Ectodermal cell (in vitro differentiated cells): ENCODE measurements around the gene SIGLEC12.

Experiments
- H3K27ac ChIP-seq: 2 replicates; pipeline ENCODE4 v1.7.0; 2013; ENCODE audit warnings: mild to moderate bottlenecking, low read depth, low read length; ENCODE audit not compliant: insufficient read depth, poor library complexity, severe bottlenecking
- H3K27me3 ChIP-seq: 2 replicates; pipeline ENCODE4 v1.7.0; 2013; ENCODE audit warnings: mild to moderate bottlenecking, low read length; ENCODE audit not compliant: insufficient read depth, control insufficient read depth, poor library complexity, severe bottlenecking
- H3K36me3 ChIP-seq: one replicate; pipeline ENCODE4 v1.7.0; 2013; ENCODE audit warnings: low read length; ENCODE audit not compliant: control insufficient read depth, insufficient read depth
- H3K4me1 ChIP-seq: one replicate; pipeline ENCODE4 v1.7.0; 2013; ENCODE audit warnings: low read length; ENCODE audit not compliant: control insufficient read depth, insufficient read depth
- H3K4me3 ChIP-seq: 2 replicates; pipeline ENCODE4 v1.7.0; 2013; ENCODE audit warnings: low read depth, low read length, control low read depth; ENCODE audit not compliant: insufficient read depth
- H3K9me3 ChIP-seq: 2 replicates; pipeline ENCODE4 v1.7.0; 2013; ENCODE audit warnings: mild to moderate bottlenecking, low read length, moderate library complexity; ENCODE audit not compliant: control insufficient read depth
- WGBS, 2 experiments: methylation state at CpG; one replicate each; pipeline ENCODE4 v1.1.7; 2013; ENCODE audit warnings: missing lambda C conversion rate in 2 of 2; 5-methylcytosine and 5-hydroxymethylcytosine counted together

Gene SIGLEC12

DNA sequence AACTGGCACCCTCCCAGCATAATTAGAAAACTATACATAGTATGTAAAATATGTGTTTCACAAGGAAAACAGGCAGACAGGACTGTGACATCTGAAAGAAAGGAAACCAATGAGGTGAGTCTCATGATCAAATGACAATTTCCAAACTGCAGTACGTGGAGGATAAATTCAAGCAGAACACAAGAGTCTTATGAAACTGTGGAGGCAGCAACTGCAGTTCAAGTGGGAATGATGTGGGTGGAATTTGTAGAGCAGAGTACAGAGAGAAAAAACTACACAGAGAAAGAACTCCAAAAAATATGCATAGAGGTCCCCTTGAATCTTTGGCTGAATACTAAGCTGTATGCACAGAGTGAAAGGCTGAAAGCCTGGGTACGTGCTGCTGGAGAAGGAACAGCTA lies 20.2 kb upstream of the SIGLEC12 start:
- no peak overlapping the region for H3K27ac ChIP-seq
- peaks cover 4% of the 10 kb centered on the region for H3K27me3 ChIP-seq
- no peak overlapping the region for H3K4me3 ChIP-seq
- H3K36me3 ChIP-seq = no peaks in the 10 kb centered on the region
- no peaks in the 10 kb centered on the region for H3K4me1 ChIP-seq
- no peaks in the 10 kb centered on the region for H3K9me3 ChIP-seq
- 64 to 82% methylated on average over 2 of the region's 2 CpGs for WGBS, 2 experiments

DNA sequence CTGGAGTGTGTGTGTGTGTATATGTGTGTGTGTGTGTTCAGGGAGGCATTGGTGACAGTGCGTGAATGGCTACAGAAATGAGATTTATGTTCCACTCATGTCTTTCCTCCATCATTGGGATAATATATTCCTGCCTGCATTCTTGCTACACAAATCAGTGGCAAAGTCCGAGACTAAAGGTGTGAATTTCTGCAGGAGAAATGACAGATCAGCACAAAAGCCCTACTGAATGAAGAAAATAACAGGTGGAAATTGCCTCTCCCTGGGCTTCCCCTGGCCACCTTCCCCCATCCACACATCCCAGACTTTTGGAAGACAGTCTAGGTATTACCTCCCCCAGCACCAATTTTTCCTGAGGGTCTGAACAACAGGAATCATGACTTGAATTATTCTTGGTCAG lies 19.8 kb upstream of the SIGLEC12 start:
- 84 to 89% methylated on average over 2 of the region's 2 CpGs for WGBS, 2 experiments
- H3K27ac ChIP-seq = no peak overlapping the region
- H3K27me3 ChIP-seq = peaks cover 4% of the 10 kb centered on the region
- H3K4me1 ChIP-seq = no peaks in the 10 kb centered on the region
- H3K4me3 ChIP-seq = no peak overlapping the region
- H3K9me3 ChIP-seq = no peaks in the 10 kb centered on the region
- H3K36me3 ChIP-seq = no peaks in the 10 kb centered on the region

DNA sequence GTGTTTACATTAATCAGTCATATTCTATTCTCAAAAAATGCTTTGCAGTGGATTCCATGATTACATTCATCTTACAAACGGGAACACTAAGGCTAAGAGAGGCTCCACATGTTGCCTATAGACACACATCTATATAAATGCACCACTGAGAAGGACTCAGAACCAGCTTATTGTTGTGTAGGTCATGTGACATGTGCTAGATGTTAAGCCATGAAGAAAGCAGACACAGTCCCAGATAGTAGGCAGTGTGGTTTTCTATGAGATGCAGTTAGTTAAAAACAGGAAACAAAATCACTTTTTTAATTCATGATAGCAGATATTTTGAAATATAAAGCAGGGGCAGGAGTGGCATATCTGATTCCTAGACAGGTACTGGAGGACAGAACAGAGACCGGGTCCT lies 19.1 kb upstream of the SIGLEC12 start:
- H3K4me1 ChIP-seq = no peaks in the 10 kb centered on the region
- no peaks in the 10 kb centered on the region for H3K36me3 ChIP-seq
- H3K9me3 ChIP-seq = no peaks in the 10 kb centered on the region
- WGBS, 2 experiments = 32 to 56% methylated on average over 2 of the region's 2 CpGs
- peaks cover 4% of the 10 kb centered on the region for H3K27me3 ChIP-seq
- H3K4me3 ChIP-seq = no peak overlapping the region
- no peak overlapping the region for H3K27ac ChIP-seq

DNA sequence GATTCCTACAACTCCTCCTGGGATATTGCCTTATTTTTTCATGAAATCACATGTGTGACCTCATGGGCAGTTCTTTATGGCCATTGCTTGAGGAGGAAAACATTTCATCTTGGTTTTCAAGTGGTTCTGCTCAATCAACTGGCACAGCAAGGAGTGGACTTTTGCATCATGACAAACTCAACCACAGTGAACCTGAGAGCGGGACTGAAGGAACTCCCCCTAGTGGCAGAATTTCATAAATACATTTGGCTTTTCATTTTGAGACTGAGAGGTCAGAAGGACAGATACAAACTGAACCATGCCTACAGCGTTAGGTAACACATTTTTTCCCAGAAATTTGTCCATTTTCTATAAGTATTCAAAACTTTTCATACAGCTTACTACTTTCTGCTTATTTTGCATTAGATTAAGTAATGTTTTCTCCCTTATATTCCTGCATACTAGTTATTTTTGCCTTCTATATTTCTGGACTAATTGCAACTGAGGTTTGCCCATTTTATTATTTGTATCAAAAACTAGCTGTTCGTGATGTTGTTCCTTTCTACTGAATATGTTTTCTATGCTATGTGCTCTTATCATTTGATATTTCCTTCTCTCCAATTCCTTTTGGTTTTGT lies 13.4 kb upstream of the SIGLEC12 start:
- Histone ChIP-seq H3K4me3 (no peak overlapping the region), H3K27me3 (no peaks in the 10 kb centered on the region), H3K36me3 (no peaks in the 10 kb centered on the region), H3K27ac (no peak overlapping the region), H3K9me3 (no peaks in the 10 kb centered on the region), H3K4me1 (no peaks in the 10 kb centered on the region)
- WGBS, 2 experiments = 13 to 14% methylated on average over 2 of the region's 3 CpGs

DNA sequence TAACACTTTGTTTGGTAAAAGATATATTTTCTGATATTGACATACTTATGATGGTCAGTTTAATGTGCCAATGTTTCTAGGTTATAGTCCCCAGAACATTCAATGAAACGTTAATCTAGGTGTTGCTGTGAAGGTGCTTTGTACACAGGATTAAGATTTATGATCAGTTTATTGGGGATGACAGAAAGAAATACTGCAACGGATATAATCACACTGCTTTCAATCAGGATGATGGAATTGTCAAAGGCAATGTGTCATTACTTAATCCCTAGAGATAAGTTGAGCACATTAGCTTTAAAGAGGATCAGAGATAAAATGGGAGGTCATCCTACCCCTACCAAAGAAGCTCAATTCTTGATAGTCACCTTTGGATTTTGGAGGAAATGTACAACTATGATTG lies 12.4 kb upstream of the SIGLEC12 start:
- Histone ChIP-seq H3K4me1 (no peaks in the 10 kb centered on the region), H3K27ac (no peak overlapping the region), H3K9me3 (no peaks in the 10 kb centered on the region), H3K27me3 (no peaks in the 10 kb centered on the region), H3K36me3 (no peaks in the 10 kb centered on the region), H3K4me3 (no peak overlapping the region)
- 45 to 55% methylated on average over 2 of the region's 2 CpGs for WGBS, 2 experiments

DNA sequence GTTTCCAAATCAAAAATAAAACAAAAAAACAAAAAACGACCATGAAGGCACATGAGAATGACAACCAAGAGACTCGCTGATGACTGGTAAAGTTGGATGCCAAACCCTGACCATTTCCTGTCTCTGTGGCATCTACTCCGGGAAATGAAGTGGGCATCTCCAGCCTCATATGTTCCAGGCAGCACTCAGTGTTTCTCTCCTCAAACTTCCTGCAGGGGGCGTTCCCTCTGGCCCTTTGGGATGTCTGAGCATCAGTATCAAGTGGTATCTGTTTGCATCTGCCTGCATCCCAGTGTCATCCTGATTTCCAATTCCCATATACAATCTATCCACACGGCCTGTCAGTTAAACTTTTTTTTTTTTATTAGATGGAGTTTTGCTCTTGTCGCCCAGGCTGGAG lies 9.8 kb upstream of the SIGLEC12 start:
- WGBS, 2 experiments = 25% methylated on average over 5 to 6 of the region's 6 CpGs

DNA sequence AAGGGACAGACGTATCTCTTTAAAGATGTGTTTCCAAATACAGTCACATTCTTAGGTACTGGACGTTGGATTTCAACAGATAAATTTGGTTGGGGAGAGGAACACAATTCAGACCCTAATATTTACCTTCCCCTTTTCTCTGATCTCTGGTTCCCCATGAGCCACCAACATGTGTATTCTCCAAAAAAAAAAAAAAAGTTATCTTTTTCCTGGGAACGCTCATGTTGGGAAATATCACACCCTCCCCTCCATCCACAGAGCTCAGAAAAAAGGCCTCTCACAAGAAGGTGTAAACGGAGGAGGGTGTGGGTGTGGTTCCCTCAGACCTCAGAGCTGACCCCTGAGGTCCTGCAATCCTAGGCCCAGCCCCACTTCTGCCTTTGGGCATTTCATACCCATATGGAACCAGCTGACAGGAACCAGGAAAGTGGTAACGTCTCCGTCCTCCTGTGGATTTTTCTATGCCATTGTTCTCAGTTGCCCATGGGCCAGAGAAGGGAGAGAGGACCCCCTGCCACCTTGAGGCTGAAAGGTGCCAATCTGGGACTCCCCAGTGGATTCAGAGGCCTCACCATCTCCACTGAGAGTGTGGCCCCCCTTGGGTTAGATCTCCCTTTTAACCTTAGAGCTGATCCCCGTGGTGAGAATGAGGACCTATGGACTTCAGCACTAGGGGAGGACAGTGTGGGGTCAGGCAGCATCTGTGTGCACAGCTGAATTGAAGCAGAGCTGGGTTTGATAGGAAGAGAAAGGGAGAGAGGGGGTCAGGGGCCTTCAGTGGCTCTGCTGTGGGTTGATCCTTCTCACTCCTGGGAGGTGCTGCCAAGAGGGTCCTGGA lies 8.4 kb upstream of the SIGLEC12 start:
- Histone ChIP-seq H3K9me3 (no peaks in the 10 kb centered on the region), H3K27me3 (no peaks in the 10 kb centered on the region), H3K4me1 (no peaks in the 10 kb centered on the region), H3K4me3 (no peak overlapping the region), H3K27ac (no peak overlapping the region), H3K36me3 (no peaks in the 10 kb centered on the region)
- WGBS, 2 experiments = 63 to 70% methylated on average over 6 to 7 of the region's 7 CpGs

More for the DNA sequence above, 9.8 kb upstream of the SIGLEC12 start:
- Histone ChIP-seq H3K27me3 (no peaks in the 10 kb centered on the region), H3K36me3 (no peaks in the 10 kb centered on the region), H3K27ac (no peak overlapping the region), H3K4me3 (no peak overlapping the region), H3K9me3 (no peaks in the 10 kb centered on the region), H3K4me1 (no peaks in the 10 kb centered on the region)

DNA sequence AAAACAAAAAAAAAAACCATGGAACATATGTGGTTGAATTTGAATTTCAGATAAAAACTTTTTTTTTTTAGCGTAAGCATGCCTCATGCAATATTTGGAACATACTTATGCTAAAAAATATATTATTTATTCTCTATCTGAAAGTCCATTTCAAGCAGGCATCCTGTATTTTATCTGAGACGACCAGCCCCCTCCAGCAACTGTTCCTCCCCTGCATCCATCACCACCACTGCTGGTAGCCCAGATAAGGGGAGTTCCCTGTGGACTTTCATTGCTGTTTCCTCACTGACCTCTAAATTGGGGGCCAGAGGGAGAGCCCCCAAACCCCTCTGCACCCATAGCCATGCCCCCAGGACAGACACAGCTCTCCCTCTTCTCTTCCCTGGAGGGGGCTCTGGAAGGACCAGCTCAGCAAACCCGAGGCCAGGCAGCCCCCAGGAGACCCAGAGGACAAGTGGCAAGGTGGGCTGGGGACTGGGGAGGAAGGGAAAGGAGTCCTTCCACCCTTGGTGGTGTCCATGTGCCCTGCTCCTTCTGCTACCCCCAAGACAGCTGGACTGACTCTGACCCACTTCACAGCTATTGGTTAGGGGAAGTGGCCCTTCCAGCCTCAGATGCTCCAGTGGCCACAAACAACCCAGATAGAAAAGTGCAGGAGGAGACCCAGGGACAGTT lies 6.6 kb upstream of the SIGLEC12 start:
- Histone ChIP-seq H3K27me3 (no peaks in the 10 kb centered on the region), H3K36me3 (no peaks in the 10 kb centered on the region), H3K4me3 (no peak overlapping the region), H3K4me1 (no peaks in the 10 kb centered on the region), H3K27ac (no peak overlapping the region), H3K9me3 (no peaks in the 10 kb centered on the region)
- 33 to 53% methylated on average over 2 of the region's 3 CpGs for WGBS, 2 experiments

DNA sequence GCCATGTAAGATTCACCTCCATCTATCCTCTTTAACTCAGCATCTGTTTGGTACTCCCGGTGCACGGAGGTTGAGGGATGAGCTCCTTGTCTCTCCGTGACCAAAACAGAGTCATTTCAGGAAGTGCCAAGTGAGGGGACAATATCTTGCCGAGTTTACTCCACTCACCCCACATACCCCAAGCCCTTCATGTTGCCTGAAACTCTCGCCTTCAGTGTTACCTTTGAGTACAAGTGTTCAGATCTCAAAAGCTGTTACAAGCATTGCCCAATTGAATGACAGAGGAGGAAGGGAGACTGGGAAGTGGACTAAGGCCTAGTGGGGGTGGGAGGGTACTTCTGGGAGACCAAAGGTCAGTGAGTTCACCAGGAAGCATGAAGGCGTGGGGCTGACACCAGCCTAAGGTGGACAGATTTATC lies 6.0 kb upstream of the SIGLEC12 start:
- 71 to 72% methylated on average over 6 of the region's 6 CpGs for WGBS, 2 experiments
- H3K4me1 ChIP-seq = no peaks in the 10 kb centered on the region
- H3K27ac ChIP-seq = no peak overlapping the region
- H3K36me3 ChIP-seq = no peaks in the 10 kb centered on the region
- H3K4me3 ChIP-seq = no peak overlapping the region
- no peaks in the 10 kb centered on the region for H3K9me3 ChIP-seq
- no peaks in the 10 kb centered on the region for H3K27me3 ChIP-seq

DNA sequence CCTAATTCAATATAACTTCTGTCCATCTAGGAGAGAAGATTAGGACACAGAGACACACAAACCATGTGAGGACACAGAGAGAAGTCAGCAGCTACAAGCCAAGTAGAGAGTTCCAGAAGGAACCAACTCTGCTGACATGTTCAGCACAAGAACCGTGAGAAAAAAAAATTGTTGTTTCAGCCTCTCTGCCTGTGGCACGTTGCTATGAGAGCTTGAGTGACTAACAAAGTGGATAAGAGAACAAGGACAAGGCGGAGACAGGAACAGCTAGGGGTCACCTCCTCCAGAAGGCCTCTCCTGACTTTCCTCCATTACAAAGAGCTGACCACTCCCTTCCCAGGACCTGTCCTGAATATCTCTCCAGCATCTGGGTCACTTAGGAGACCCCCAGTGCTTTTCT lies 5.6 kb upstream of the SIGLEC12 start:
- Histone ChIP-seq H3K9me3 (no peaks in the 10 kb centered on the region), H3K36me3 (no peaks in the 10 kb centered on the region), H3K4me3 (no peak overlapping the region), H3K4me1 (no peaks in the 10 kb centered on the region), H3K27ac (no peak overlapping the region), H3K27me3 (no peaks in the 10 kb centered on the region)
- WGBS, 2 experiments = 59 to 63% methylated on average over 3 of the region's 3 CpGs
